GM18499 (cell line): ENCODE results near the gene FAM210B.
"Not testable (repeated sequence)": the region's sequence is repeated elsewhere in the genome, so short reads cannot be mapped to it uniquely, and the experiment has no call there.

Experiments
- ATAC-seq: cut with Tn5 transposase; IDR thresholded peaks from one replicate; pipeline ENCODE4 v1.9.1; 2021; ENCODE audit warnings: moderate number of reproducible peaks; ENCODE audit not compliant: insufficient read depth, unreplicated experiment

FAM210B gene

DNA sequence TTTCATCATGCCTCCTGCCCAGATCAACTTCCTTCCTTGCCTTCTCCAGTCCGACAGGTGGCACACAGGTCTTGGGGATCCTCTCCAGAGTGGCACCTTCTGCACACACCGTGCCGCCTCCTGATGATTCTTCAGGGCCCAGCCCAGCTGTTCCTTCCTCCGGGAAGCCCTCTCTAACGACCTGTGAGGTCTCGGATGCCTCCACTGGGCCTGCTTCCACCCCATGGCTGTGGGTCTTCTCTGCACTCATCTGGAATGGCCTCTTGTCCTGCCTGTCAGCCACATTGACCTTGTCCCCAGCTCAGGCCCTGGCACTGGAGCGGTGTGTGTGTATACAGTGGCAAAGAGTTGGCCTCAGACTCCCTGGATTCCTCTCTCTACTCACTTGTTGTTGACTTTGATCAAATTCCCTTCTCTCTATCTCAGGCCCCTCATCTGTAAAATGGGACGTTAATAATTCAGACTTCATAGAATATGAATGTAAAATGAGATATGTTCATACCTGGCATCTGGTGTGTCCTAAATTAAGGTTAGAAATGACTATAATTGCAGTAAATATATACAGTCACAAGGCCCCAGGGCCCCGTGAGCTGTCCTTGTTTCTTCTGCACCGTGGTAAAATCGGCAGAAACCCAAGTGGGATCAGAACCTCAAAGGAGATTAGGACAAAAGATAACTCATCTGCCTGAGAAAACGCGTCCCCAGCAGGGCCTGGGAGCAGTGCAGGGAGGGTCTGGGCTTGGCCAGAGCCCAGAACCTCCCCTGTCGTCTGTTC is 1.5 kb downstream of the FAM210B start:
- no peak for ATAC-seq

- no peak for ATAC-seq
These were observed 2.1 kb downstream of the FAM210B start for GRCh38 chr20:56360908-56361205.

DNA sequence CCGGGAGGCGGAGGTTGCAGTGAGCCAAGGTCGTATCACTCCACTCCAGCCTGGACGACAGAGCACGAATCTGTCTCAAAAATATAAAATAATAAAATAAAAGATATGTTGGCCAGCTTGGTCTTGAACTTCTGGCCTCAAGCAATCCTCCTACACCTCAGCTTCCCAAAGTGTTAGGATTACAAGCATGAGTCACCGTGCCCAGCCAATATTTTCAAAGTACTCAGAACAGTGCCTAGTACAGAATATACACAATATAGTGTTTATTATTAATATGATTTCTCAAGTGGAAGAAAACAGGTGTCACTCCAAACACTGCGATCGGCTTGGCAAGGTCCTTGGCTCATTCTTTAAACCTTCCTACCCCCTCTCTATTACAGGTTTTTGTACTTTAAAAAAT is 3.1 kb downstream of the FAM210B start:
- ATAC-seq: no peak

- ATAC-seq: no peak
These were observed 4.1 kb downstream of the FAM210B start for GRCh38 chr20:56362833-56363413.

- ATAC-seq: no peak
These were observed 4.7 kb downstream of the FAM210B start for GRCh38 chr20:56363491-56363890.

- no peak for ATAC-seq
These were observed 9.8 kb downstream of the FAM210B start for GRCh38 chr20:56368351-56369134.

DNA sequence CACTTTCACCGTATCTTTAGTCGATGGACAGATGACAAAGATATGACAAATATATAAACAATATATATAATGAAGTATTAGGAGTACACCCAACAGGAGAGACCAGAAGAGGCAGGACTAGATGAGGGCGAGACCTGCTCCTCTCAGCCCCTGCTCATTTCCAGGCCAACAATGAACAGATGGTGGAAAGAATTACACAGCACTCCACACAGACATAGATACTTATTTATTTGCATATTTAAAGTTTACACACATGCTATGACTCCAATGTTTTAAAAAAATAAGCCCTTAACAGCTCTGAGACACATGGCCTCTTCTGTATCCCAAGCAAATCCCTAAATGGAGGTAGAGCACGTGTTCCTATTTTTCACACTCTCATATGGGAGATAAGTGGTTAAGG is 10.4 kb downstream of the FAM210B start:
- ATAC-seq: no peak

DNA sequence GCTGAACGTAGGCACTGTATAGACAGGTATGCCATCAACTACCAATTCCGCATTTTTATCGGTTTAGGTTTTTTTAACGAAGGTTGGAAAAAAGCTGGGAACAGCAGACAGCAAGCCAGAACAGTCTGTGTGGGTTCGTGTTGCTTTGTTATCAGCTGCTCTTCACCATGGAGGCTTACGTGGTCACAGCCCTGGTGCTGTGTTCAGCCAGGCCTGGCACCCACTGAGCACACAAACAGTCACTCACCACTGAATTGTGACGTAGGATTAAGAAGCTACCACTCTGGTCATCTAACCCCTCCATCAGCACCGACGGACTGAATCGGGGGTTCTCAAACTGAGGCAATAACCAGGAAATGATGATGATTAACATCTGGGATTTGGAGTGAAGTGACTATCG is 13.2 kb downstream of the FAM210B start:
- ATAC-seq: no peak

DNA sequence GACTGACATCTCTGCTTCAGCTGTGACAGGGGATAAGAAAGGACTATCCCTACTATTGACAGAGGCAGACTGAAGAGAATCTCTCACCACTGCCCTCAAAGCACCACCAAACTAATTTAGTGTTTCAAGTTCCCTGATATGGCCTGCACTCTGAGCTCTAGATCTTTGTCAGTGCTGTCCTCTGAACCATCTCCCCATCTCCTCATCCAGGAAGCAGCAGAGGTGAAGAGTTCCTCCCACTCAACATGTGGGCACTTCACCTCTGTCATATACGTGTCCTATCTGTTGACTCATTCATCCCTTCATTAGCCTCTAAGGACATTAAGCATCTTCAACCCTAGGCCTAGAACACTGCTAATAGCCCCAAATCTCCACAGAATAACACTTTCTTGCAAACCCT is 14.1 kb downstream of the FAM210B start:
- ATAC-seq: no peak

DNA sequence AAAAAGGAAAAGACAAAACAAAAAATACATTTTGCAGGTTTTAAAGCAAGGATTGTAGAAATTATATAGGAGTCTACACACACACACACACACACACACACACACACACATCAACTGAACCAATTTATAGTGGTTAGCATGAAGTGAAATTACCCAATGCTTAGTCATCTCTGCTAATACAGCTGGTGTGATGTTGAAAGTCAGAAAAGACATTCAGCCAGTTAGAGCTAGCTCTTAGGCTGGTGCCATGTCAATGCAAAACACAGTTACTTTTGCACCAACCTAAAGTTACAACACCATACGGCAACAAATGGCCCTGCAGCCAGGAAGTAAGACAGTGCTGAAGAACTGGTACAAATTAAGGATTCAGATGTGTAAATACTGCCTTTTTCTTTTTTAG is 15.2 kb downstream of the FAM210B start:
- ATAC-seq: peak; percentile 50

DNA sequence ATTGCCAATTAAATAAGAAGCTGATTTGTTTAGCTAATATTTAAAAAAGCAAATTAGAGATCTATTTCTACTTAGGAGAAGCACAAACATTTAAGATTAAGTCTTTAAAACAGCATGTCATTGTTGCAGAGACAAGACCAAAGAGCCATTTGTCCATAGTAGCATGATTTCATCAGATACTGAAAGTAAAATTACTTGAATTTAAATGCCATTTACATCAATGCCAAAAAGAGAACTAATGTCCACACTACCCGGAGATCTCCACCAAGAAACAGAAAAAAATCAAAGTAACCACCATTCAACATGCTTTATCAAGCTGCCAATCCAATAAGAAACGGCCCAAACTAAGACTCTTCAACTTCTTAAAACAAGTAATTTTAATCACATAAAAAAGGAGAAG is 17.6 kb downstream of the FAM210B start:
- no peak for ATAC-seq

- no peak for ATAC-seq
These were observed 19.6 kb downstream of the FAM210B start for GRCh38 chr20:56378386-56378785.

DNA sequence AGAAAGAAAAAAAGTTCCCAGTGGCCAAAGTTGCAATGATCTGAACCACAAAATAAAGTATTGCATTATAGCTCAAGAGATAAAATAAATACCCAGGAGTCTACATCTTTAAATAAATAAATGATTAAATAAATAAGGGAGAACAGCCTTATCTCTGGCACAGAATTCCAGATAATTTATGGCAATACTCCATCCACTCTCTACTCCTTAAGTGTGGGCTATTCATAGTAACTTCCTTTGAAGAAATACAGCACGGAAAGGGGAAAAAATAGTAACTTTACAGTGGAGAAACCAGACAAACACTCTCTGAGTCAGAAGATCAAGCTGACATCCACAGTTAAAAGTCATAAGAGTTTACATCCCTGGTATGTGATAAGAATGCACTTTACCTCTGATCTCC is 21.6 kb downstream of the FAM210B start:
- no peak for ATAC-seq

- no peak for ATAC-seq
These were observed 22.7 kb downstream of the FAM210B start for GRCh38 chr20:56381501-56381900.

DNA sequence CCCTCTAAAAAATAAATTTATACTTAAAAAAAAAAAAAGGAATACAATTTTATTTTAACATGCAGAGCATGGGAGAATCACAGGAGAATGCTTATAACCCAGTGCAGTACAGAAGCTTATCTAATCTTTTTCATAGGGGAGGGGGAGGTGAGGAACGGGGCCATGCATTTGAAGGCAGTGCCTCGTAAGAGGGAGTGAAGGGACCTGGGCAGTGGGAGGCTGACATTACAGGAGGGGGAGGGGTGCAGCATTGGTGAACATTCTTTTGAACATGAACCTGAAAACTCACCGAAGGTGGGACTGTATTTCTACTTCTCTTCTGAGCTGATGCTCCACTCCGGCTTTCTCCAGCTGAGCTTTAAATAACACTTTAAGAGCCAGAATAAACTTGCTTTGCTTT is 23.9 kb downstream of the FAM210B start:
- no peak for ATAC-seq

DNA sequence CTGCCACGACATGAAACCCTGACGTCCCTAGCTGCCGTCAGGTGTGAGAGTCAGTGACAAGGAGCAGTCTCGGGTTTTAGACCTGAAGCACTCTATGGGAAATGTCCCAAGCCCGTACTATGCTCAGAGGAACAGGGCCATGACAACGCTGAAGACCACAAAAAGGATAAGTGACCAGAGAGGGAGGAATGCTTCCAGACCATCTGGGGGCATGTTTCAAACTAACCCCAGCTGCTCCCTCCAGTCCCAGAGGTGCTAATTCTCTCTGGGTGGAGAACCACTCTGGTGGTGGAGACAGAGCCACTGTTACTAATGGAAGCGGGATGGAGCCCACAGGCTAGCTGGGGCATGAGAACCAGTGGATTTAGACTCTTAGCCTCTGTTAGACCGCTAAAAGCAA is 24.6 kb downstream of the FAM210B start:
- no peak for ATAC-seq

DNA sequence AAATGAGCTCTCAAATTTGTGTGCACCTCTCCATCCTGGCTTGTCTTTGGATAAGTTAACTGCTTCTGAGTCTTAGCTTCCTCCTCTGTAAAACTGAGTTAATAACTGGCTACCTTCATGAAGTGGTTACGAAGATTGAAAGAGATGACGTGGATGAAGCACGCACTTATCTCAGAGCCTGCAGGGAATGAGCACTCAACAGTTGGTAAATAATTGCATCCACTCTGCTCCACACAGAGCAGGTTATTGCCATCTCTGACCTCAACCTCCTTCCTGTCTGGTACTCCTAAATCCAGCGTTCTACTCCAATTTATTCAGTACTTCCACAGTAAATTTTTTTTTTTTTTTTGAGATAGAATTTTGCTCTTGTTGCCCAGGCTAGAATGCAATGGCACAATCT is 26.4 kb downstream of the FAM210B start:
- no peak for ATAC-seq

DNA sequence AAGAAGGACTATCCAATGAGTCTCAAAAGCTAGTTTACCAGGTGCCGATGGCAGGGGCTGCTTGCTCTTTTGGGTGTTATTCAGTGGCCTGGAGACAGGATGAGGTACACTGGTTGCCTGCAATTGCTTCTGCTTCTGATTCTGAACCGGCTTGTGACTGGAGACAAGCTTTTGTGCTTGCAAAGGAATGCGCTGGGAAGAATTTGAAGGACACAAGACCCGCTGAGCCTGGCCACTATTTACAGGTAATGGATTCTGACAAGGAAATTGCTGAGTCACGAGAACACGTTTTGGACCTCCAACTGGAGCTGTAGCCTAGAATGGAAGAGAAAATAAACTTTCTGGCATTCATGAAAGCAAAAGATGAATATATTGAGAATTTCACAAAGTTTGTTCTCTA is 27.4 kb downstream of the FAM210B start:
- no peak for ATAC-seq

GRCh38 chr20:56388882-56389281 is 30.1 kb downstream of the FAM210B start:
- ATAC-seq: no peak

GRCh38 chr20:56389807-56390206 is 31.0 kb downstream of the FAM210B start:
- no peak for ATAC-seq

GRCh38 chr20:56390396-56390795 is 31.6 kb downstream of the FAM210B start:
- ATAC-seq: not testable (repeated sequence)

DNA sequence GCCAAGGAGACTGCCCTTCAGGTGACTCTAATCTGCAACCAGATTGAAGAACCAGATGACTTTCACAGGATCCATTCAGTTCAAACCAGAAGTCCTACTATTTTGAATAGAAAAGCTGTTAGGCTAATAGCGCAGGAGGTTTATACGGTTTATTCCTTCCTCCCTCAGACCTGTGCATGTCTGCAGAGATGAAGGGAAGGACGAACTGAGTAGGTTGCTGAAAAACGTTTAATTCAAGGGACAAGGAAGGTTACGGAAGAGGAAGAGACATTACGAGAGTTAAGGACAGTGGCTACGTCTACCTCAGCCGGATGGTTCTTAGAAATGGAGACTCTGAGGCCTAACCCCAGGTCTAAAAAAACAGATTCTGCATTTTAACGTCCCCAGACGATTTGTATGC is 32.3 kb downstream of the FAM210B start:
- ATAC-seq: no peak
